Uterus (tissue), 2 donors: ENCODE data around the gene NFATC4.

Source experiments
- POLR2A ChIP-seq, 2 donors: fragments of 450-650 bp; IDR thresholded peaks; one replicate each; pipeline ENCODE4 v1.6.1; 2016; ENCODE audit warnings: antibody characterized with exemption in 2 of 2, mild to moderate bottlenecking in 1 of 2, moderate library complexity in 1 of 2
- TF ChIP-seq, protein P1 (sequence below), 4 experiments: fragments of 200-600 bp in 2 of 4; fragments of 450-650 bp in 2 of 4; sonication (generic) in 2 of 4; IDR thresholded peaks; one replicate each; pipeline ENCODE4 v1.5.1; 2016 to 2019; ENCODE audit warnings: antibody characterized with exemption in 4 of 4, mild to moderate bottlenecking in 2 of 4, moderate library complexity in 1 of 4

GRCh38 chr14:24353559-24354481, 14.2 kb upstream of the NFATC4 start:
- TF ChIP-seq, protein P1, sequence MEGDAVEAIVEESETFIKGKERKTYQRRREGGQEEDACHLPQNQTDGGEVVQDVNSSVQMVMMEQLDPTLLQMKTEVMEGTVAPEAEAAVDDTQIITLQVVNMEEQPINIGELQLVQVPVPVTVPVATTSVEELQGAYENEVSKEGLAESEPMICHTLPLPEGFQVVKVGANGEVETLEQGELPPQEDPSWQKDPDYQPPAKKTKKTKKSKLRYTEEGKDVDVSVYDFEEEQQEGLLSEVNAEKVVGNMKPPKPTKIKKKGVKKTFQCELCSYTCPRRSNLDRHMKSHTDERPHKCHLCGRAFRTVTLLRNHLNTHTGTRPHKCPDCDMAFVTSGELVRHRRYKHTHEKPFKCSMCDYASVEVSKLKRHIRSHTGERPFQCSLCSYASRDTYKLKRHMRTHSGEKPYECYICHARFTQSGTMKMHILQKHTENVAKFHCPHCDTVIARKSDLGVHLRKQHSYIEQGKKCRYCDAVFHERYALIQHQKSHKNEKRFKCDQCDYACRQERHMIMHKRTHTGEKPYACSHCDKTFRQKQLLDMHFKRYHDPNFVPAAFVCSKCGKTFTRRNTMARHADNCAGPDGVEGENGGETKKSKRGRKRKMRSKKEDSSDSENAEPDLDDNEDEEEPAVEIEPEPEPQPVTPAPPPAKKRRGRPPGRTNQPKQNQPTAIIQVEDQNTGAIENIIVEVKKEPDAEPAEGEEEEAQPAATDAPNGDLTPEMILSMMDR (IDR thresholded peaks at IDR 0.05), result no peak
- TF ChIP-seq POLR2A (IDR thresholded peaks at IDR 0.05), result no peak
